ENCODE data around the gene IL22. TPM values are rescaled to one million over a fixed set of nuclear protein-coding genes. Genes with fewer than 3 reads are reported as not detected.

The IL22 gene
- total and polyA plus RNA-seq, 9 of the 15 experiments (the other 6 are each of a cell fraction or from before 2014, with no cell fraction given), result not detected

DNA sequence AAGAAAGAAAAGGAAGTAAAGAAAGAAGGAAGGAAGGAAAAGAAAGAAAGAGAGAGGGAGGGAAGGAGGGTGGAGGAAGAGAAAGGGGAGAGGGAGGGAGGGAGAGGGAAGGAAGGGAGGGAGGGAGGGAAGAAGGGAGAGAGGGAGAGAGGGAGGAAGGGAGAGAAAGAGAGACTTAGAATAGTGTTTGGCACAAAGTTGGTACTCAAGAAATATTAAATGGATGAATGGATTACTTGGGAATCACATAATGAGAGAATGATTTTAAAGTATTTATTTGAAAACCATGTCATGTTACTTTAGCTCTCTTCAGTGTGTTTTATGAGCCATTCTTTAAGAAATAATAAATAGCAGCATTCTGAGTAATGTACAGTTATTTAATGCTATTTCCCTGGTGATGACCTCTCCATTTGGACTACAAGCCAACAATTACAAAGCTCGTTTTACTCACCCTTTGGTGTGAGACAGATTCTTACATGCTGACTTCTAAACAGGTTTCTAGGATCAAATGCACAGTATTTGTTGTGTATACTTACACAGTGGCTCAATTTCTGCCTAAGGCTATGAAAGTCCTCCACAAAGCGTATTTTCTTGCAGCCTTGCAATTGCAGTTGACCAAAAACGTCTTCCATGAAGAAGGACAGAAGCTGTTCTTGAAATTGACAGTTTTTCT lies 28.7 kb downstream of the IL22 start (continued):
- TF ChIP-seq, protein P1, sequence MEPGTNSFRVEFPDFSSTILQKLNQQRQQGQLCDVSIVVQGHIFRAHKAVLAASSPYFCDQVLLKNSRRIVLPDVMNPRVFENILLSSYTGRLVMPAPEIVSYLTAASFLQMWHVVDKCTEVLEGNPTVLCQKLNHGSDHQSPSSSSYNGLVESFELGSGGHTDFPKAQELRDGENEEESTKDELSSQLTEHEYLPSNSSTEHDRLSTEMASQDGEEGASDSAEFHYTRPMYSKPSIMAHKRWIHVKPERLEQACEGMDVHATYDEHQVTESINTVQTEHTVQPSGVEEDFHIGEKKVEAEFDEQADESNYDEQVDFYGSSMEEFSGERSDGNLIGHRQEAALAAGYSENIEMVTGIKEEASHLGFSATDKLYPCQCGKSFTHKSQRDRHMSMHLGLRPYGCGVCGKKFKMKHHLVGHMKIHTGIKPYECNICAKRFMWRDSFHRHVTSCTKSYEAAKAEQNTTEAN (CRISPR knock-in tag; IDR thresholded peaks at IDR 0.05), result no peak
- TF ChIP-seq JUN (IDR thresholded peaks at IDR 0.05; ENCODE audit: borderline replicate concordance, low read depth, low read length) (no peak), JUN (CRISPR knock-in tag; IDR thresholded peaks at IDR 0.05; ENCODE audit: borderline replicate concordance) (no peak)

DNA sequence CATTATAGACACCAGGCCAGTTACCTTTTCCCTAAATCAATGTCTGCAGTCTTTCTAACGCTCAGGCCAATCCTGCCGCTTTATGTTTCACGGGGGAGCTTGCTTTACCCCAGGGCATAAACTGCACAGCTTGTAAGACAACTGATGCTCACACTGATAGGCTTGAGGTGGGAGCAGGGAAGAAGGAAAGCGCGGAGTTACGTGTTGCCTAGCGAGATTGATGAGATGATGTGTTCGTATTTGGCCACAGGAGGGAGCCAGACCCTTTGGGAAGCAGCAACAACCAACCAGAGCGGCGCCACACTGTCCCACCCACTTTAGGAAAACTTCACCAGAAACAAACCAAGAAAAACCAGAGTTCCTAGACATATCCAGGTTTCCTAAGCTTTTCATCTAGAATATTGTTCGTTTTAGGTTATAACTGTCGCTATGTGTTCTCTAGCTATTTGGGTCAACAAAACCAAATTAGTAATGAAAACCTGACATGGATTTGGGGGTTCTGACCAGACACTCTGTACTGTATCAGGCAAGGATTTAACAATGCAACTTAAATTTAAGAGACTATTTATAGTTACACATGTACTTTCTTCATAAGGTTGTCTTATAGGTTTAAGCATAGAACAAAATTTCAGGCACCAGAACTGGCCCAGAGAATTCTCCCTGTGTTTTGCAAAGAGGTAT lies 30.2 kb downstream of the IL22 start:
- ATAC-seq (peak; percentile 100), DNase-seq (ENCODE audit: extremely low read depth in 1 of 4, low spot score in 3 of 4) (peak; percentile 79 to 90 (median 85)), FAIRE-seq (peak; percentile 100)
- Histone ChIP-seq H3K36me3 (ENCODE audit: control insufficient read depth, insufficient read depth, low read length) (no peaks in the 10 kb centered on the region), H3K27me3 (ENCODE audit: control insufficient read depth in 2 of 2, insufficient read depth in 2 of 2, low read length in 2 of 2) (peaks cover 3 to 7% of the 10 kb centered on the region in 2 experiments; a peak in 2 of 5 replicates), H3K4me1 (replicated peaks in 1 of 2; ENCODE audit: control insufficient read depth in 2 of 2, insufficient read depth in 2 of 2, low read length in 2 of 2) (no peaks in the 10 kb centered on the region; a peak in 1 of 5 replicates), H2AFZ (ENCODE audit: low read depth, low read length) (peak overlapping the region; percentile 54), H3K9ac (ENCODE audit: insufficient read depth in 1 of 2, low read depth in 2 of 2, low read length in 2 of 2) (no peak overlapping the region), H3K9me1 (ENCODE audit: control insufficient read depth, insufficient read depth, low read length) (no peaks in the 10 kb centered on the region), H3K27ac (ENCODE audit: extremely low read depth, low read depth, low read length) (no peak overlapping the region), H3K4me3 (no peak overlapping the region), H3K4me2 (ENCODE audit: insufficient read depth, low read length) (no peak overlapping the region), H3K9me3 (replicated peaks; ENCODE audit: control insufficient read depth, insufficient read depth, low read depth, low read length) (no peaks in the 10 kb centered on the region), H4K20me1 (replicated peaks; ENCODE audit: control insufficient read depth, insufficient read depth, low read length) (no peaks in the 10 kb centered on the region), H3K79me2 (ENCODE audit: control insufficient read depth, insufficient read depth, low read length) (no peaks in the 10 kb centered on the region)
- intact Hi-C loops (cut with micrococcal nuclease), result loop anchor here (1.0 kb wide), 2 partner anchors 94 to 847 kb away; no protein-coding TSS in a partner anchor
- CTCF ChIA-PET (ENCODE audit: low intra/inter-chr PET ratio), result interaction anchor here (0.6 to 3.3 kb wide), 5 partner anchors 92 to 1252 kb away, joined by 3 to 30 read pairs (median 4); no protein-coding TSS in a partner anchor
- BruUV-seq (replicated peaks), result no TSS peak
- 0% methylated on average over 12 of the region's 12 CpGs for WGBS (ENCODE audit: insufficient coverage, low coverage, missing lambda C conversion rate)
- in situ Hi-C loops (cut with MboI), result no loop called here
- POLR2A ChIA-PET, result no interaction called here
- TF ChIP-seq ARID1B (IDR thresholded peaks at IDR 0.05) (peak; percentile 28; the same call in 1 of the 2 replicates), FOSL1 (tag; conservative IDR thresholded peaks at IDR 0.05) (no peak), SMC3 (conservative IDR thresholded peaks at IDR 0.05; ENCODE audit: insufficient read depth, low read depth, low read length) (peak; percentile 93), ZNF696 (CRISPR knock-in tag; conservative IDR thresholded peaks at IDR 0.05) (no peak), RBBP5 (IDR thresholded peaks at IDR 0.05; ENCODE audit: borderline replicate concordance, insufficient read depth, low read length, poor library complexity, severe bottlenecking) (no peak), CXXC5 (CRISPR knock-in tag; IDR thresholded peaks at IDR 0.05) (peak; percentile 75), MEIS2 (IDR thresholded peaks at IDR 0.05; ENCODE audit: partially characterized antibody) (peak; percentile 72), POLR3A (IDR thresholded peaks at IDR 0.05; ENCODE audit: borderline replicate concordance, extremely low read depth, insufficient read depth, insufficient read length) (no peak), DDX20 (tag; IDR thresholded peaks at IDR 0.05; ENCODE audit: low read depth) (no peak), CREM (IDR thresholded peaks at IDR 0.05; ENCODE audit: low read depth) (peak; percentile 77), RFX7 (CRISPR knock-in tag; IDR thresholded peaks at IDR 0.05) (no peak), ZNF239 (CRISPR knock-in tag; IDR thresholded peaks at IDR 0.05) (no peak), RBM25 (IDR thresholded peaks at IDR 0.05; ENCODE audit: low read depth, low read length, severe bottlenecking) (peak; percentile 30), ZNF778 (CRISPR knock-in tag; IDR thresholded peaks at IDR 0.05) (no peak)
- TF ChIP-seq, protein P2, sequence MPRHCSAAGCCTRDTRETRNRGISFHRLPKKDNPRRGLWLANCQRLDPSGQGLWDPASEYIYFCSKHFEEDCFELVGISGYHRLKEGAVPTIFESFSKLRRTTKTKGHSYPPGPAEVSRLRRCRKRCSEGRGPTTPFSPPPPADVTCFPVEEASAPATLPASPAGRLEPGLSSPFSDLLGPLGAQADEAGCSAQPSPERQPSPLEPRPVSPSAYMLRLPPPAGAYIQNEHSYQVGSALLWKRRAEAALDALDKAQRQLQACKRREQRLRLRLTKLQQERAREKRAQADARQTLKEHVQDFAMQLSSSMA (CRISPR knock-in tag; IDR thresholded peaks at IDR 0.05), result no peak
